Colon (tissue), 2 donors: ENCODE results near the gene RREB1.
"Not testable (repeated sequence)": the region's sequence is repeated elsewhere in the genome, so short reads cannot be mapped to it uniquely, and the experiment has no call there.

Source experiments
- FAIRE-seq: peaks from 2 replicates; lab custom pipeline; 2012; peaks lifted over from hg19 to GRCh38; lab: Jason Lieb, UNC
- donor health status: control.
- donor health status: control.

Gene RREB1

DNA sequence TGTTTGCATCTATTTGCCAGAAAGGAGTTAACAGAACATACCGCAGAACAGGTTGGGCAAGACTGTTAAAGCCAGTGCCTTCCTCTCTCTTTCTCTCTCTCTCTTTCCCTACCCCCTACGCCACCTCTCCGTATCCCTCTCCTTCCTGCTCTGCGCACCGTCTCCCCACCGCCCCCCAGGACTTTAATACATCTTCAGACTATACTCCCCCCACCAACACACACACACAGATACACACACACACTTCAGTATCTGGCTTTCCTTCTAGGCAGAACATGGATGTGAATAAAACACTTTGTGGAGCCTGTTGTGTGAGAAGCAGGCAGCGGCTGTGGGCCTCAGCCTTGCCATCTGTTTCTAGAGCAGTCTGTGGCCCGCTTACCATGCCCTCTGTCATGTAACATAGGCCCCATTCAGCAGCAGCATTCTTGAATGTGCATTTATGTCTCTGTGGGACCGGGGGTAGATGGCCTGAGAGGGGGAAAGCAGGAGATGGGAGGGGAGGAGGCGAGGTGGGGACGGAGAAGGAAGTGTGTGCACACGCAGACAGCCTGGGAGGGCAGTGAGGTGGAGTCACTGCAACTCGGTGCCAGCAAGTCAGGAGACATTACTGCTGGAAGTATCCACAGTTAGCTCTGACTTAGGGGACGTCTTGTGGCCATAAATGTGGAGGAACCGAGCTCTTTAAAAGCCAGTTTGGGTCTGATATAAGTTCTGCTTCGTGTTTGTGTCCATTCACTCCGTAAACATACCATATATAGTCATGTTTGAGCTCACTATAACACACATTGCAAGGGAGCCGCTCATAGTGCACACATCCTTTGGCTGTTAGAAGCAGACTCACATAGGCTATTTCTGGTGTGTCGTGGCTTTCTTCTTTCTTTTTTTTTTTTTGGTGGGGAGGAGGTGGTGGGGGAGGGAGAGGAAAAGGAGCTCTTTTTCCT, 38.4 kb downstream of the RREB1 start:
- no peak for FAIRE-seq

DNA sequence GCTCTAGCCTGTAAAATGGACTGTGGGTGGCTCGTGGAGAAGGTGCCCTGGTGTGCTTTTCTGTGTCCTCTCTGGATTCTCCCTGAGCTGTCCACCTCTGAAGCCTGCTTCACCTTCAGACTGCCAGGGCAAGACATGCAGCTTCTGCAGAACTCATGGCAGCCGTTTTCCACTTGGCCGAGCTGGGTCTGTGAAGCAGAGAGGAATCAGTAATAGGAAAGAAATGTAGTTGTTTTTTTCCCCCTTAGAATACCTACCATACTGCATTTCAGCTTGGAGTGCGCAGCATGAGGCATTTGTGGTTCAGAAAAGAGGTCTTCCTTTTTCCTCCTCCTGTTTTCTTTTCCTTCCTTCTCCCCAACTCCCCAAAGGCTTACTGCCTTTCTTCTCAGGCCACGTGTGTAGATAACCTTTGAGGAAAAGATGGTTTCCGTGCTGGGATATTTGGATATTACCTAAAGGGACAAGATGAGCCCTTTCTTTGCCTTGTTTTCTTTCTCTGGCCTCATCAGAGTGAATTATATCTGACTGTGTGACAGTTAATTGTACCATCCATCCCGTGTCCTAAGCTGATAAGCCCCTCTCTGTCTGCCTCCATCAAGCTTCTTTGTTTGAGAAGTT, 39.4 kb downstream of the RREB1 start:
- no peak for FAIRE-seq

DNA sequence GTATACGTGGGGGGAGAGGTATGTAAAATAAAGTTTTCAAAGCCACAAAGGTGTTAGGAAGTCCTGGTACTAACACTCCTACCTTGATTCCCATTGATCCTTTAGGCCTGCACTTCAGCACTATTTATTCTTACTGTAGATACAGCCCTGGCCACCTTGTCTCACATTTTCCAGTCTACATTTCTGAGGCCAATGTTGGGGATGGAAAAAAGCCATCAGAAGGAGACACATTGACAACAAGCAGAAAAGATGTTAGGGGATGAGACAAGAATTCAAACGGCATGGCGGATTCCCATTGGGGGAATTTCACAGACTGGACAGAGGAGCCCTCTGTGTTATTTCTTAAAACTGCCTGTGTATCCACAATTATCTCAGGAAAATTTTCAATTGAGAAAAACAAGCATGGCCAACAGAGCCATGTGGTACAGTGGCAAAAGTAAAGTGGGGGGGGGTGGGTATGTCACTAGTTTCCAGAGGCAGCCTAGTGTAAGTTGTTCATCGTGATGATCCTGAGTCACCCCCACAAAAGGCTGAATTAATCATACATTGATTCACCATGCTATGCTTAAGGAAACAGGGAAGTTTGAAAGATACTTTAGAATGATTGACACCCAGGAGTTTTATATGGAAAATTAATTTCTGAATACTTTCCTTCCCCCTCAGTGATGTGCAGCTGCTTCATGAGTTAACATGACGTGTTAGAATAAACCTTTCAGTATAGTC, 40.5 kb downstream of the RREB1 start:
- no peak for FAIRE-seq

DNA sequence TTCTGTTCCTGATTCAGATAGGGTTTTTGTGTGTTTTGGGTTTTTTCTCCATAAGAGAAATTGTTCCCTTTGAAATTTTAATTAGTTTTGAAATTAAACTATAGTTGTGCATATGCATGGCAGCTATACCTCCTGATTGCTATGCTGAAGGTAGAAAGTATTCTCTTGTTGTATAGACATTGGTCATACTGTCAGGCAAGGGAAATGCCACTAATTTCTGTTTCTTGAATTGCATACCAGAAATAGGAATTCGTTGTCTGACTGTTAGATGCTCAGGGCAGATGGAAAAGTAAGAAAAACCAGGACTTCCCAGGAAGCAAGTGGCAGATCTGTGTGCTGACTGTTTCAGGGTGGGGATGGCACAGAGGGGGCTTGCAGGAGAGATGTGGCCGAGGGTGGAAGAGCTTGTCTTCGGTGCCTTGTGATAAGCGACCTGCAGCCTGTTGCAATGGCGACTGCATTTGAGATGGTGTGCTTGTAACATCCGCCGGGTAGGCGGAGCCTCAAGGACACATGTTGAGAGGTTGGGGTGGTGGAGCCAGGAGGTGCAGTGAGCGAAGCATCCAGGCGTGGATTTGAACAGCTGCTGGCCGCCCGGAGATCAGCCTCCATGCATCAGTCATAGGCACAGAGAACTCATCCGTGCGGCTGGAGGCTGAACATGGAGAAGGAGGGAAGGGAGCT, 42.8 kb downstream of the RREB1 start:
- no peak for FAIRE-seq

DNA sequence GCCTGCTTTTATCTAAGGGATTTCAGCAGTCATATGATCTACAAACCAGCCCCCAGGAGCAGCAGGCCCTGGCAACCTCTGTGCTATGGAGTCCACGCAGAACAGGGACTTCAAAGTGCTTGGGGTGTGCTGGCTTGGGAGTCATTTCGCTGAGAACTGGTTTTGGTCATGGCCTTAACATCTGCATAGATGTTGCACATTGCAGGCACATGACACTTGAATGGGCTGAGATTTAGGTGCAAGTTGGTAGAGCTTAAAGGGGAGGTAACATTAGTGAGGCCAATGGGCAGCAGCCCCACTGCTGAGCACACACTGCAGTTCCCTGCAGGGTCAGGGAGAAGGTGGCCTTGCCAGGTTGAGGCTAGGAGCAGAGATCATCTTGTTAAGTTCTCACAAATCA, 43.6 kb downstream of the RREB1 start:
- FAIRE-seq = no peak

DNA sequence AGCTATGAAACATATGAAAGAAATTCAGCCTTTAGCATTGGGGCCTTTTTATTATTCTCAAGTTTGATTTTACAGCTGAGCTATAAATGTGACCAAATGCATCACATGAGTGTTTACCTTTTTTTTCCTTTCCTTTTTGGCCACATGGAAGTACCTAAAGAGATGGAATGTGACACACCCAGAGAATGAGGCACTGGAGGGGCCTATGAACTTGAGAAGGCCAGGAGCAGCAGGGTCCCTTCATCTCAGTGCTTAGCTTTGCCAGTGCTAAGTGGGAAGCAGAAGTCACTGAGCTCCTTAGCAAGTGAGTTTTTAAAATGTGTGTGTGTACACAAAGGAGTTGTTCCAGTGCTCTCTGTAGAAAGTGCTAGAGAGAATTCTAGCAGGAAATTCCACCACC, 44.7 kb downstream of the RREB1 start:
- FAIRE-seq = no peak

DNA sequence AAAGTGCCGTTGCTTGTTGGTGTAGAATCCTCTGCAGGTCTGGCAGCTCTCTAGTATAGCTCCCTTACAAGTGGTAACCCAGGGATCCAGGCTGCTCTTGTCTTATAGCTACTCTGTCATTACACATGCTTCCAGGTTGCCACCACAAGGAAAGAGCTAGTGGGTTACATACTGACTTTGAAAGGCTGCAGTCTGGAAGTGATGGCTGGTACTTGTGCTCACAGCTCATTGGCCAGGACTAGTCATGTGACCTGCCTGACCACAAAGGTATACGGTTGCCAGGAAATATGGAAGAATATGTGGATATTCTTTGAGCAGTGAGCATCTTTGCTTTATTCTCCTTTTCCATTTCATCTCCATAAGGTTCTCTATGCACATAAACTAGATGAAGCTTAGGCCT, 46.0 kb downstream of the RREB1 start:
- FAIRE-seq = no peak

DNA sequence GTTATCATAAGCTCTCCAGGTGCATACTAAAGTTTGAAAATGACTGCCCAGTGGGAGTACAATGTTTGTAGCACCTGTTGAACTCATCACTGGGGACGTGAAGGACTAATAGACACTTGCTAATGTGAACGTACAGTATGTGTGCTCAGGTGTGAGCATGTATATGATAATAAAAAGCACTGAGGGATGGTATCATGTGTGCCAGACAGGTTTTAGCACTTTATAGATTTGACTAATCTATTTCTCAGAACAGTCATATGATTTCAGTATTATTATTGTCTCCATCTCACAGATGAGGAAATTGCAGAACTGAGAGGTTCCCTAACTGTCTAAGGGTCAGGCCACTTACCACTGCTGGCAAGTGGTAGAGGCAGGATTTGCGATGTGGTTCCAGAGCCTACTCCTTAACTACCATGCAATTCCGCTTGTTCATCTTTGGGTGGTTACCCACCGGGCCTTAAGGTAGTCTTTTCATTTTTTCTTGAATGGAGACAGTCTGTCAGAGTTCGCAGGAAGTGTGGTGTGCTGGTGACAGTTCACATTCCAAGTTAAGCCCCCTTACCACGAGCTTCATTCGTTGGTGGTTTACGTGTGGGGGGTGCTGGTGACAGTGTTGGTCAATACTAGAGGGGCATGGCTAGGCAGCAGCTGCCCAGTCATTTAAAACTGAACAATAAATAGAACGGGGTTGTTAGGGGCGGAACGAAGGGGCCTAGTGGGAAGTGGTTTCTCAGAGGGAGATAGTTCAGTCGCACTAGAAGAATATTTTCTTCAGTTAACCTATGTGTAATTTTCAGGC, 46.8 kb downstream of the RREB1 start:
- no peak for FAIRE-seq

DNA sequence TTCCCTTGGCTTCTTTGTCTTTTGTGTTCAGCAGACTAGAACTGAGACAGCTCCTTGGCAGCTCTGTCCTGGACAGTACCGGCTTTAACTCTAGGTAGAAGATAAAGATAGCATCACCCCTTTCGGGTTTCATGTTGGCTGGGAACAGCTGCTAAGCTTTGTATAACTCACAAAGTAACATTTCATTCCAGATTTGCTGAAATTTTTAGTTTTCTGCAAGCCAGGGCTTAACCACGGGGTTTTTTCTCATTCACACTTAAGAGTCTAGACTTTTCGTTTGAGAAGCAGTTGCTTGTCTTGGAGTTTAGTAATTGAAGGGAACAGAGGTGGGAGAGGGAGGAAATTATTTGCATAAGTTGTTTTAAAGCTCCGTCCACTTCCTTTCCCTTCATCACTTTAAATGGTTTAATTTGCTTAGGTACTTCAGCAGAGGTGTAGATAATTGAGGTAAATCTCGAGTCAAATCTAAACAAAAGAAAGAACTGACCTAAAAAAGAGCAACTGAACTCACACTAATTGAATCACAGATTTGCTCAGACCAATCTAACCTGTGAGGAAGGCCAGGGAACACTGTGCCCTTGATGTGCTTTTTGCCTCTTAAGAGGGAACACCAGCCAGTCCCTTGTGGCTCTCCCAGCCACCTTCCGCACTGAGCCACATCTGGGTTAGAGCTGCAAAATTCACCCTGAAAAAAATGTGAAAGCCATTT, 48.3 kb downstream of the RREB1 start:
- no peak for FAIRE-seq

DNA sequence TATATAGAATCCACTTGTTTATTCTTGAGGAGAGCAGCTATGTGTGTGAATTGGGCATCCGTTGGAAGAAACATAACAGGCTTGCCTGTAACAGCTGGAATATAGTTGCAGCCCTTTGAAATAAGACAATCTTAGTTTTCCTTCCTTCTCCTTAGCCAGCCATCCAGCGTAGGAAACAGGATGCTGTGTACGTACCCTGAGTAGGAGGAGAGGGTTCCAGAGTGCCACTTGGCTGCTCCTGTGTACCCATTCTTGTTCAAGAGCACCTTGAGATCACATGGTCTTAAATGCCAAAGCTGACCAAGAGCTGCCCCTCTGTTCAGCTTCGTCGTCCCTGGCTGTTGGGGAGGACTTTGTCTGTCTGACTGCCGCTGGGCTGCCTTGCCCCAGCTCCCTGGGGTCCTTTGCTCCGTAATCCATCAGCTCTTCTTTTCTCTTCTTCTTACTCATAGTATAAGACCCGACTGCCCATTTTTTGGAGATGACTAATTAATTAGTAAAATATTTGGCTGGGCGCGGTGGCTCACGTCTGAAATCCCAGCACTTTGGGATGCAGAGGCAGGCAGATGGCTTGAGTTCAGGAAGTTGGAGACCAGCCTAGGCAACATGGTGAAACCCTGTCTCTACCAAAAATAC, 49.0 kb downstream of the RREB1 start:
- FAIRE-seq = no peak

DNA sequence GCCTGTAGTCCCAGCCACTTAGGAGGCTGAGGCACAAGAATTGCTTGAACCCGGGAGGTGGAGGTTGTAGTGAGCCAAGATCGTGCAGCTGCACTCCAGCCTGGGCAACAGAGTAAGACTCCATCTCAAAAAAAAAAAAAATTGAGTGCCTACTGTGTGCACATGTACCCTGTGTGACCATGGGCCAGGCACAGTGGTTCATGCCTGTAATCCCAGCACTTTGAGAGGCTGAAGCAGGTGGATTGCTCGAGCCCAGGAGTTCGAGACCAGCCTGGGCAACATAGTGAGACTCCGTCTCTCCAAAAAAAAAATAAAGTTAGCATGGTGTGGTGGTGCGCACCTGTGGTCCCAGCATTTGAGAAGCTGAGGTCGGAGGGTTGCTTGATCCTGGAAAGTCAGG, 49.5 kb downstream of the RREB1 start:
- FAIRE-seq = not testable (repeated sequence)

DNA sequence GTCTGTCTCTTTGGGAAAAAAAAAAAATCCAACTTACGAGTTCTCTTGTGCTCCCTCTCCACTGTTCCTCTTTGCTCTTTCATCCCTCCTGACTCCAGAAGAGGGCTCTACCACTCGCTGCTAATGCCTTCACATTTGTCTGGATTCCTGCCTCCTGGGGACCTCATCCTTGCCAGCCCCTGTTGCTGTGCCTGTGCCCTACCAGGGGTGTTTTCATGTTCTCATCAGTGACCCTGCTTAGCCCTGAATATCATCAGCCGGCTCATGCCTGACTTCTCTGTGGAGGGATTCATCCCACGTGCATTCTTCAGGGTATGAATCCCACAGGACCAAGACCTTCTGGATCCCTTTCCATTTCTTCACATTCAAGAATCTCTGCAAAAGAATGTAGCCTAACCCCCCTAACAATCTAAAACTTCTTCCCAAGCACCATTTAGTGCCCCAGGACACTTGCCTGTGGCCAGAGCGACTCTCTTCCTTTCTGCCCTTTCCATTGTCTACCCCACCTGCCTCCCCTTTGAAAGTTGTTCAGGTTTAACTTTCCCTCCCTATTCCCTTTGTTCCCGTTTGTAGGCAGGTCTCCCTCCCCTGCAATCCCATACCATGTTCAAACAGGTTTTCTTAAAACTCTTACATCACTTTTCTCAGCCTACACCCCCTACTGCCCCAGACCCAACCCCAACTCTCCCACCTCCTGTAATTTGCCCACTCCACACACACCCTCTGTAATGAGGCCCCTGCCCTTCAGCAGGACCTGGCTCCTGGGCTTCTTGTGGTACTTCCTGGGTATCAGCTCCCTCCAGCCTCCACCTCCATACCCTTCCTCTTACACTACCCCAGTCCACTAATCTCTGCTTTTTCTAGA, 50.2 kb downstream of the RREB1 start:
- no peak for FAIRE-seq

DNA sequence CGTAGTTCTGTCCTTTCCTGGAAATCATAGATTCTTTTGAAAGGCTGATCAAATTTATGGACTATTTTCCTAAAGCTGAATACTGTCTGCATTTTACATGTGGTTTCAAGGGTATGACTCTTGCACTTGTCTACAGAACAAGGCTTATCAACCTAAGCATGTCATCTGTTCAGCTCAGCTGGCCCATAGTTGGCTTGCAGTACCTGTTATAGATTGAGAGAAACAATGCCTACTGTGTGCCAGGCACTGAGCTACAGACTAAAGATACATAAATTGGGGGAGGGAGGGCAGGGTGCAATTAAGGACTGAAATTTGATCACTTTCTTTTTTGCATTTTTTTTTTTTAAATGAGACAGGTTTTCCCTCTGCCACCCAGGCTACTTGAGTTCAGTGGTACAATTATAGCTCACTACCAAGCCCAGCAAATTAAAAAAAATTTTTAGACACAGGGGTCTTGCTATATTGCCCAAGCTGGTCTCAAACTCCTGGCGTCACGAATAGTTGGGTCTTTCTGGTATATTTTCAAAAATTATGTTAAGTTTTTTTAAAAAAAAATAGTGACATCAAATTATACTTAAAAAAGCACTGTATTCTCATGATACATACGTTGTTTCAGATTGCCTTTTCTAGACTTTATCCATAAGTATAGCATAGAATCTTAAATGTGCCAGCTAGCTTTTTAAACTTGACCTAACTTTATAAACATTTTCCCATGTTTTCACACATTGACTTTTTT, 52.2 kb downstream of the RREB1 start:
- FAIRE-seq = no peak

DNA sequence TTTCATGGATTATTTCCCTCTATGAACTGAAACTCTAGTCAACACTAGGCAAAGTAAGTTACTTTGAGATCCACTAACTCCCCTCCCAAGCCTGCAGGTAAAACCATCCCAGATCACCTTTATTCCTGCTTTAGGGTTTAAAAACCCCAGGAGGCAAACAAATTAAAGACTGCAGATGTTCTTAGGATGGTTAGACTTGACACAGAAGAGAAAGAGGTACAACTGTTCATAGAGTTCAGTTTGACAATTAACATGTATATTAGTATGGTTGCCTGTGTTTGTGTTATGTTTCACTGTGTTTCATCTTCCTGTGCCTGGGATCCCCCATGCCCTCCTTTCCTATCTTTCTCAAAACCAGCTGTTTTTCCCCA, 53.5 kb downstream of the RREB1 start:
- FAIRE-seq = no peak

DNA sequence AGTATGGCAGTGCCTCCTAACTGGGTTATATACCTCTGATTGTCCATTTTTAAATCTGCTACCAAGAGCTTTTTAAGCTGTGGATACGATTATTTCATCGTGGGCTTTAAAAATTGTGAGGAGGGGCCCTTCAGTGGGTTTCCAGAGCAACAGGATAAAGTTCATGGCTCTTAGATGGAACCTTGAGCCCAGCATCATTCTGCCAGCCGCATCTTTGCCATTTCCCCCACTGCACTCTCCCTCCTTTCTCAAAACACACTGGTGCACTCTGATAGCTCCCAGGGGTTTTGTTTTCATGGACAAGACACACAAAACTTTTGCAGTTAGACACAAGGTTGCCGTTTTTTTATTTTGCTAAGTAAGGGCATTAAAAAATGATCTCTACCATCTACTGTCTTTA, 54.1 kb downstream of the RREB1 start:
- FAIRE-seq = no peak

DNA sequence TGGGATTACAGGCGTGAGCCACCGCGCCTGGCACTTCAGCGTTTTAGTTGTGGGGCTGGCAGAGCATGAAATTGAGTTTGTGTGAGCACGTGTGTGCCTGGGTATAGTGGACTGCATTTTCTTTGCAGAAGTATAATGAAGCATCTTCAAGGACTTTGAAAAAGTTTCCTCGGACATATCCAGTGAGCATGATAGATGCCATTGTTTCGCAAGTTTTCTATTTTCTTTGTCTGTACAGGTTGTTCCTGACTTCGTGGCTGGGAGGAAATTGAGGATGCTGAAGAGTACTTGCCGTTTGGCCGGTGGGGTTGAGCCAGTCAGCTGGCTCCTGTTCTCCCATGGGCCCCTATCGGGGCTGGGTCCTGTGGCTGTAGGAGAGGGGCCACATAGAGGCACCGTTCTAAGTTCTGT, 55.9 kb downstream of the RREB1 start:
- no peak for FAIRE-seq

DNA sequence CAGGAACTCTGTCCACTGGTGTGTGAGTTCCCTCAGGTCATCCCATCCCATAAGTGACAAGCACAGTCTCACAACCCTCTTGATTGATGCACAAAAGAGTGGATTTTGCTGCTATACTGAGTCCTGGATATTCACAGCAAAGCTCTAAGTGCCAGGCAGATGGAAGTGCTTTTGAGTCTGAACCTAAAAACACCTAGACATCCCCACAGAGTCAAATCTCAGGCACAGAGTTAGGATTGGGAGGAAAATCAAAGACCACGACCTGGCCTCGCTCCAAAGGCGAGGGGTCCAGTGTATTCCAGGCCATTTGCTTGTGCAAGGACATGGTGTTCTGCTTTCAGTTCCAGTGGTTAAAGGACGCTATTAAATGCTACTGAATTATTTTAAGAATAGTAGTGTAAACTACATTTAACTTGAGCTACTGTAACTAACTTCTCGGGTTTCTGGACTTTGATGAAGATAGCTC, 56.8 kb downstream of the RREB1 start:
- no peak for FAIRE-seq

DNA sequence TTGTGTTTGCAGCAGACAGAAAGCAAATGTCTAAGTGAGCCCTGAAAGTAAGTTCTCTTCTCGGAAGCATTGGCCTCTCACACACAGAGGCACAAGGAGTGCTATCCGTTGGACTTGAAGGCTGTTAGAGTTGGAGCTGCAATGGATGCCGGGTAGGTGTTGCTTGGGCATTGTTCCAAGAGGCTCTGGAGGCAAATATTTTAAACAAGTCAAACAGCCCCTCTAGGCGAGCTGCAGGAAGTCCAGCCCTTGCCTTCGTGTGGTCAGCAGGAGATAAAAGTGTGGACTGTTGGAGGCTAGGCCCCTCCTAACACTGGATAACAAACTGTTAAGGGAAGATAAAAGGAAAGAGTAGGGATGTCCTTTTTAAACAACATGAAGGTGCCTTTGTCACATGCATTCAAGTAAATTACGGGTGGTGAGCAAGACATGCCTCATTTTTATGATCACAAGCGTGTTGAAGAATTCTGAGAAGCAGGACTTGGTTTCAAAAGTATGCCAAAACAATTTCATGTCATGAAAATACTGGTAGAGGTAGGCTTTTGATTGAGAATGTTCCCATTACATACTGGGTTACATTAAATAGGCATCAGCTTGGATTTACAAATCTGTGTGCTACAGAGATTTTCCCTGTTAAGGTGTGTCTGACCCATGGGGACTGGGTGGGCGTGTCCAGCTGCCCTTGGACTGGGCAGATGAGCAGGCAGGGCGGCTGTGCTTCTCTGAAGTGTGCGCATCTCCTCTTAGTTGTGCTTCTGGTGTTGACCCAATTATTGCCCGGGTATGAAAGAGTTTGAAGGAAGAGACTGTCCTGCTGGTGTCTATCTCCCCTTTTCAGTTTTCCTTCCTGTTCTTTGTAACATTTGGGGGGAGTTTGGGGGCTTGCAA, 57.5 kb downstream of the RREB1 start:
- no peak for FAIRE-seq
